ENCODE data around the gene BBS9.

DNA sequence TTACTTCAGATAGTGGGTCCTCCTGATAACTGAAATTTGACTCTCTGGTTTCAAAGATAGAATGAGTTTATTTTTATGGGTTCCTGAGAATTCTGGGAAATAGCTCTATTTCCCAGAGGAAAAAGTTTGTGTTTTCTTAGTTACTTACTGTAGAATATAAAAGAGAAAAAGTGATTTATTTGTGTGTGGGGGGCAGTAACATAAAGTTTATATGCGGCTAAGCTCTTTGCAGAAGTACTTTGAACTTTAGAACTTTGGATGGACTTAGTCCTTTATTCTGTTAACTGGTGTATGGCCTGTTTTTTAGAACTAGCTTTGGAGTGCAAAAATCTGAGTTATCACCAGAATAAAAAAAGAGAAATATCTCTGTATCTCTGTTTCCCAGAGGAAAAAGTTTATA lies 157.1 kb downstream of the BBS9 start:
- TF ChIP-seq POLR2AphosphoS5 (IDR thresholded peaks at IDR 0.05) (no peak), POLR2A (IDR thresholded peaks at IDR 0.05) (no peak), EP300 (IDR thresholded peaks at IDR 0.05; ENCODE audit: low read depth) (no peak)
- TF ChIP-seq, protein P1, sequence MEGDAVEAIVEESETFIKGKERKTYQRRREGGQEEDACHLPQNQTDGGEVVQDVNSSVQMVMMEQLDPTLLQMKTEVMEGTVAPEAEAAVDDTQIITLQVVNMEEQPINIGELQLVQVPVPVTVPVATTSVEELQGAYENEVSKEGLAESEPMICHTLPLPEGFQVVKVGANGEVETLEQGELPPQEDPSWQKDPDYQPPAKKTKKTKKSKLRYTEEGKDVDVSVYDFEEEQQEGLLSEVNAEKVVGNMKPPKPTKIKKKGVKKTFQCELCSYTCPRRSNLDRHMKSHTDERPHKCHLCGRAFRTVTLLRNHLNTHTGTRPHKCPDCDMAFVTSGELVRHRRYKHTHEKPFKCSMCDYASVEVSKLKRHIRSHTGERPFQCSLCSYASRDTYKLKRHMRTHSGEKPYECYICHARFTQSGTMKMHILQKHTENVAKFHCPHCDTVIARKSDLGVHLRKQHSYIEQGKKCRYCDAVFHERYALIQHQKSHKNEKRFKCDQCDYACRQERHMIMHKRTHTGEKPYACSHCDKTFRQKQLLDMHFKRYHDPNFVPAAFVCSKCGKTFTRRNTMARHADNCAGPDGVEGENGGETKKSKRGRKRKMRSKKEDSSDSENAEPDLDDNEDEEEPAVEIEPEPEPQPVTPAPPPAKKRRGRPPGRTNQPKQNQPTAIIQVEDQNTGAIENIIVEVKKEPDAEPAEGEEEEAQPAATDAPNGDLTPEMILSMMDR (IDR thresholded peaks at IDR 0.05) = no peak
